Head of caudate nucleus (tissue), 42 donors: Measurements from ENCODE around the gene CEP128.
"Not testable (repeated sequence)": the region's sequence is repeated elsewhere in the genome, so short reads cannot be mapped to it uniquely, and the experiment has no call there.

Source experiments
- DNase-seq, 42 donors: peaks; one replicate each; pipeline versions ENCODE4 v3.0.0 to v3.0.0-alpha.2; 2020 to 2021; ENCODE audit warnings: mixed read lengths in 7 of 42
- intact Hi-C: fragments of 100-400 bp; cut with DNase I; formaldehyde crosslinking; loops from one replicate; pipeline ENCODE4 v1.15.0; 2022

Gene CEP128

DNA sequence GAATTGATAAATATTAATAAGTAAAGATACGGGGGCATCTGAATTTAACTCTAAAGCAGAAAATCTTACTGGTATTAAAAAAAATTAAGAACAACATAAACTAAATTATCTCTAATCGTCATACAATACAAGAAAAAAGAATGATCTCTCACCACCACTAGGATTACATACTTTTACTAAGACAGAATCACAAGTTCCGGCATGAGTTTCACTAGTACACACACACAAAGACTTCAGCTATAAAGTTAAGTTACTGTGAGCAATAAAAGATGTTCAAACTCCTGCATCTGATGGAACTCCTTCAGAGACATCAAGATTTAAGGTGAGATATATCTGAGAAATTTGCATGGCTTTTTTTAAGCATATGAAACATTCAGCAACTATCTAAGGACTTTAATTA is 21.9 kb downstream of the CEP128 start:
- intact Hi-C loops: no loop called here
- DNase-seq: no peak

DNA sequence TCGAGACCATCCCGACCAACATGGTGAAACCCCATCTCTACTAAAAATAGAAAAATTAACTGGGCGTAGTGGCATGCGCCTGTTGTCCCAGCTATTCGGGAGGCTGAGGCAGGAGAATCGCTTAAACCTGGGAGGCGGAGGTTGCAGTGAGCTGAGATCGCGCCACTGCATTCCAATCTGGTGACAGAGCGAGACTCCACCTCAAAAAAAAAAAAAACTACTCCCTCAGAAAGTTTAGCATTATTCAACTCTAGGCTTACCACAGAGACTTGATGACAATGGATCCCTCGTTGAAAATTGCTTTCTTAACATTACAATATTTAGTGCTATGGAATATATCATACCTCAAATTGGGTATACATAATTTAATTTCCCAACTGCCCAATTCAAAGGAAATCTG is 29.5 kb downstream of the CEP128 start:
- intact Hi-C loops, DNase-seq: not testable (repeated sequence)

- DNase-seq: no peak
- intact Hi-C loops: no loop called here
These were observed 34.6 kb downstream of the CEP128 start for GRCh38 chr14:80906946-80907345.

DNA sequence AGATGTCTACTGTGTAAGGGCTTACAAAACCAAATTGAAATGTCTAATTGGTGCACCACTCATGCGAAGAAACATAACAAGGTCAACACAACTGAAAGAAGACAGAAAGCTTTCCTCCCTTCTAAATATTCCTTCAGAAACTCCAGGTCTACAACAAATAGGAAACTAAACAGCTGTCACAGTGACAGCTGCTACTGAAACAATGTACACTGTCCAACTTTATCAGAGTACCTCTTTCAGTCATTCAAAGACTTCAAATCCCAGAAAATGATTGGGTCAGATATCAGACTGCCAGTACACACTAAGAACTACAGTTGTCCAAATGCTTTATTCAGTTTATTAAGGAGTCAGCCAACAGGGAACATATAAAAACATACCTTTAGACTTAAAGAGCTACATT is 35.2 kb downstream of the CEP128 start:
- intact Hi-C loops: no loop called here
- no peak for DNase-seq

DNA sequence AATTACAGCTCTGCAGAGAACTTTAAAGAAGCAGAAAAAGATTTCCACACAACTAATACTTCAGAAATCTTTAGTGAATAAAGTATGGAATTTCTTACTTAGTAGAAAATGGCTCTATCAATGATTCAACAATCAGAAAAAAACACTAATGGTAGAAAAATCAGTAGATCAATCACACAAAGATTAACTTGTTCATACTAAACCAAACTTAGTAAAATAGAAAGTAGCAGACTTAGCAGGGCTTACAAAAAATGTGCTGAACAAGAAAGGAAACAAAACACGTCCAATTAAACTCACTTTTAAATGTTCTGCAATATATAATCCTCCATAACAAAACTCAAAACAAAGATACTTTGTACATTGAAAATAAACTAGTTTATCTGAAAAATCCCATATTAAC is 38.9 kb downstream of the CEP128 start:
- intact Hi-C loops: no loop called here
- no peak for DNase-seq

DNA sequence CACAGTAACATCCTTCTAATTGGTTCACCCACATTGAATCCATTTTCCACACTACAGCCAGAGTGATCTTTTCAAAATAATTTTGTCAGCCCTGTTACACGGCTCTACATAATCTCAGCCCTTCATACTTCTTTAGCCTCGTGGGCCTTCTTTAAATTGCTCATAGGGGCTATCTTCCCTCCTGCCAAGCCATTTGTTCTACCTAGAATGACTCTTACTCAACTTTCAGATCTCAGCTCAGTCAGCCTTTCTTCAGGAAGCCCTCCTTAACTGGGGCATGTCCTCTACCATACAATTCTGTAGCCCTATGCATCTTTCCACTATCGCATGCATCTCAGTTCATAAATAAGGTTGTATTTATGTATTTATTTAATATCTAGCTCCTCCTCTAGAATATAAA is 39.7 kb downstream of the CEP128 start:
- DNase-seq: no peak
- intact Hi-C loops: no loop called here

DNA sequence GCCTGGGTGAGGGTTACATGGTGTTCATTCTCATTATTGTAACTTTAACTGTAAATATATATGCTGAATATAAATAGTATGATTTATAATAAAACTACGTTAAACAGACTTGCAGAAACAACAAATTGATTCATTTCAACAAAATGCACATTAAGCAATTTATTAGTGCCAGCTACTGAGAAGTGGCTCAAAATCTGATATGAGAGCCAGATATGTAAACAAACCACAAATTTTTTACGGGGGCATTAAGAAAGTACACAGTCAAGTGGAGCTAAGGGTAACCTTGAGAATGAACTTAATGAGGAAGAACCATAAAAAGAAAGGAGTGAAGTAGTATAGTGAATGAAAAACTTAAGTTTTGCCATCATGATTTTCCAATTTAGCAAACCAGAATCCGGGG is 40.3 kb downstream of the CEP128 start:
- intact Hi-C loops: no loop called here
- DNase-seq: no peak

DNA sequence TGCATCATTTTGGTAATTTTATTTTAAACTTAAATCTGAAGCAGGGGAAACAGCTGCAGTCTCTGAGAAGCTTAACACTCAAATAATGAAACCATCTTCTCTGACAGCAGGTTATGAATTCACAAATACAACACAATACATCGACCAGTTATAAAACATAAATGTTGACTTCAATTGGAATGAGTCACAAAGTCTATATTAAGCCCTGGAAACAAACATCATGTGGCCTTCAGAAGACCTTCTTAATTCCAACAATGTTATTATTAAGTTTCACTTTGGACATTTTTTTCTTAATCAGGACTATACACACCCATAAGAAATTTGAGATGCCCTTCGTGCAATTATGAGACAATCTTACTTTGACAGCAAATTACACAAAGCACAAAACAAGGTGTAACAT is 68.9 kb downstream of the CEP128 start:
- no peak for DNase-seq
- intact Hi-C loops: no loop called here

DNA sequence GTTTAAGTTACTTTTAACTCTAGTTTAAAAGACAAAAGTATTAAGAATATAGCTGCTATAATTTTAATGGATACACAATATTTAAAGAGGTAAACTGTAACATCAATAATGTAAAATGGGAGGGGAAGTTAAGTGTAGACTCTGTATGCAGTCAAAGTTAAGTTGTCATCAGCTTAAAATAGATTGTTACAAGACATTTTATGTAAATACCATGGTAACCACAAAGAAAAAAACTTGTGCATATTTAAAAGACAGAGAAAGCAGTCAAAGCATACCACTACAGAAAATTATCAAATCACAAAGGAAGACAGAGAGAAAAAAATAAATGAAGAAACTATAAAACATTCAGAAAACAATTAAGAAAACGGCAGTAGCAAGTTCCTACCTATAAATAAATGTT is 73.3 kb downstream of the CEP128 start:
- intact Hi-C loops: no loop called here

DNA sequence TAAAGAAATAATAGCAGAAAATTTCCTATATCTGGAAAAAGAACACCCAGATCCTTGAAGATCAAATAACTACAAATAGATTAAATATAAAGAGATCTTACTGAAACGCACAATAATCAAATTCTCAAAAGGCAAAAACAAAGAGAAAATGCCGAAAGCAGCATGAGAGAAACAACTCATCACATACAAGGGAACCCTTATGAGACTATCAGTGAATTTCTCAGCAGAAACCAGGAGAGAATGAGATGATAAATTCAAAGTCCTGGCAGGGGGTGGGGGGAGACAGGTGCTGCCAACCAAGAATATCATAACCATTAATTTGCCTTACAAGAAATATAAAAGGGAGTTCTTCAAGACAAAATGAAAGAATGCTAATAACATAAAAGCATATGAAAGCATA is 73.7 kb downstream of the CEP128 start:
- intact Hi-C loops: no loop called here
- DNase-seq: no peak

More for the DNA sequence above, 73.3 kb downstream of the CEP128 start:
- DNase-seq: no peak

GRCh38 chr14:80867091-80867490 is 74.4 kb downstream of the CEP128 start:
- intact Hi-C loops: no loop called here
- no peak for DNase-seq

- no peak for DNase-seq
- intact Hi-C loops: no loop called here
These were observed 76.0 kb downstream of the CEP128 start for GRCh38 chr14:80865565-80865964.

DNA sequence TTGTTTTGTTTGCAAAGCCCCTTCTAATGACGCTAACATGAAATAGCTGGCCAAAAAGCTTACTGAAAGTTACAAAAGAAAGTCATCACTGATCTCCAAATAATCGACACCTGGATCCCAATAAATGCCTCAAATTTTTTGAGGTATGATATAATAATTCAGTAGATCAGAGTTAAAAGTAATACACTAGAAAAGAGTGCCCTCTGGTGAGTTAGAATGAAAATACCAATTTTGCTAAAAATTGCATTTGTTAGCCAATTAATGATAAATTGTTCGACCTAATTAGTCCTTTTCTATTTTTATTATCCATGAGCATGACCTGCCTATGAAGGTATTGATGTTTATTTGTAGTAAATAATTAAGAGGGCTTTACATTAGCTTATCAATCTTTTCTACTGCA is 78.6 kb downstream of the CEP128 start:
- no peak for DNase-seq
- intact Hi-C loops: no loop called here

- intact Hi-C loops: no loop called here
- DNase-seq: no peak
These were observed 79.0 kb downstream of the CEP128 start for GRCh38 chr14:80862541-80862940.

DNA sequence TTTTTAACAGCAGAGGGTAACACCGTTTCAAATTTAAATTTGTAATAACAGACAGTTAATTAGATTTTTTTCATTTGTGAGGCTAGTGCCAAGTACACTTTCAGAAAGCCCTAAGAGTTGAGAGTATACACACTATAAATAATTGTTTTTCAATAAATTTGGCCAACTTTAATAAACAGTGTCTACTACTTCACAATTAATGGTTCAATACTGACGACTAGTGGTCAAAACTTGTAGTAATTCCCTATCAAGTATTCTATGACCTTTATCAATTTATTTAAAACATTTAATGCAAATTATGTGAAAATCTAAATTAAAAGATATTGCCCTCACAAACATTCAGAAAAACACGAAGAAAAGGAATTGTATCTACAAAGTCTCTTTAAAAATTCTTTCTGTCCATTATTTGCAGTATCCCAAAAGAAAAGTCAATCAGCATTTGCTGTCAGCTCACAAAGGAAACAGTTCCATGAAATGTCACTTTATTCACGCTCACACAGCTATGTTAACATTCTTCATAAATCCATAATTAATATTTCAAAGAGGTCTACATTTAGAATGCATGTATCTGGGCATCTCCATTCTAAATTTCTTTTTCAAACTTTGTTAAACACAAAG is 91.2 kb downstream of the CEP128 start:
- intact Hi-C loops: no loop called here
- no peak for DNase-seq

- intact Hi-C loops: loop anchor here (10.0 kb wide), 1 partner anchor 792 kb away; no protein-coding TSS in a partner anchor
- no peak for DNase-seq
These were observed 94.5 kb downstream of the CEP128 start for GRCh38 chr14:80847070-80847469.

DNA sequence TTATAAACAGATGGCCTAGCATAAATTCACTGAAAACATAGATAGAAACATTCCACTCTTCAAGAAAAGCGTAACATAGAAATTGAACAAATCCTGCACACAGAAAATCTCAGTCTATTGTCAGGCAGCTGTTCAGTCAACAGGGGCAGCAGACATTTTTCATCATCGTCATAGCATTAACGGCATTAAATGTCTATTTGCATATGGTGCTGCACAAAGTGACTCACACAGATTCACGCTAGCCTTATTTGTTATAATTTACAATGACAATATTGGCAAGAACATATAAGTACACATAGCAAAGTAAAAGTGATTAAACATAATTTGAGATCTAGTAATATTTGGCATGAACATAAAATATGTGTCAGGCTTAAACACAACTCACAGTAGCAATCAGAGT is 95.7 kb downstream of the CEP128 start:
- no peak for DNase-seq
- intact Hi-C loops: loop anchor here (10.0 kb wide), 1 partner anchor 791 kb away; no protein-coding TSS in a partner anchor

- no peak for DNase-seq
- intact Hi-C loops: loop anchor here (10.0 kb wide), 1 partner anchor 790 kb away; no protein-coding TSS in a partner anchor
These were observed 96.7 kb downstream of the CEP128 start for GRCh38 chr14:80844872-80845271.

GRCh38 chr14:80839743-80840142 is 101.8 kb downstream of the CEP128 start:
- no peak for DNase-seq
- intact Hi-C loops: loop anchor here (10.0 kb wide), 1 partner anchor 785 kb away; no protein-coding TSS in a partner anchor

GRCh38 chr14:80809663-80810062 is 131.9 kb downstream of the CEP128 start:
- intact Hi-C loops: no loop called here
- no peak for DNase-seq

GRCh38 chr14:80805136-80805535 is 136.4 kb downstream of the CEP128 start:
- DNase-seq: no peak
- intact Hi-C loops: no loop called here

- intact Hi-C loops: no loop called here
- no peak for DNase-seq
These were observed 142.7 kb downstream of the CEP128 start for GRCh38 chr14:80798878-80799277.
